Epithelial cell of esophagus (primary cell): ENCODE measurements around the gene SPOPL.
"Not testable (repeated sequence)": the region's sequence is repeated elsewhere in the genome, so short reads cannot be mapped to it uniquely, and the experiment has no call there.

Source experiments
- DNase-seq: peaks from one replicate; pipeline ENCODE4 v3.0.0; 2010; ENCODE audit warnings: low read depth
- H3K4me3 ChIP-seq: 2 replicates; pipeline ENCODE4 v1.5.1; 2011; ENCODE audit warnings: mild to moderate bottlenecking, low read length, control low read depth
- CTCF ChIP-seq: IDR thresholded peaks from 2 replicates; pipeline ENCODE4 v1.5.1; 2011; ENCODE audit warnings: low read depth, mild to moderate bottlenecking, low read length, control low read depth, inconsistent platforms; ENCODE audit not compliant: insufficient read depth; ENCODE audit errors: missing control alignments

Gene SPOPL

GRCh38 chr2:138501425-138502254, at the start of gene SPOPL:
TSS of gene SPOPL (plus strand) at chr2:138501770. CDS start at chr2:138550217, 48,447 bp downstream.
- DNase-seq, result peak; percentile 92
- peak within 1 kb of the TSS; percentile 83 for H3K4me3 ChIP-seq
- peak; percentile 10 for TF ChIP-seq CTCF

GRCh38 chr2:138452324-138452723, 49.2 kb upstream of the SPOPL start:
- no peak for TF ChIP-seq CTCF
- no peak for DNase-seq
- H3K4me3 ChIP-seq, result no peak overlapping the region

GRCh38 chr2:138453815-138454214, 47.8 kb upstream of the SPOPL start:
- no peak overlapping the region for H3K4me3 ChIP-seq
- peak; percentile 77 for DNase-seq
- no peak for TF ChIP-seq CTCF

- H3K4me3 ChIP-seq, result no peak overlapping the region
- DNase-seq, result no peak
- TF ChIP-seq CTCF, result no peak
Observed at GRCh38 chr2:138454761-138455160, 46.8 kb upstream of the SPOPL start.

GRCh38 chr2:138455275-138455674, 46.3 kb upstream of the SPOPL start:
- H3K4me3 ChIP-seq, result no peak overlapping the region
- TF ChIP-seq CTCF, result no peak

GRCh38 chr2:138455691-138456090, 45.9 kb upstream of the SPOPL start:
- no peak for TF ChIP-seq CTCF
- no peak overlapping the region for H3K4me3 ChIP-seq
- DNase-seq, result peak; percentile 19

More at GRCh38 chr2:138455275-138455674, 46.3 kb upstream of the SPOPL start:
- no peak for DNase-seq

GRCh38 chr2:138462689-138463088, 38.9 kb upstream of the SPOPL start:
- H3K4me3 ChIP-seq, DNase-seq: not testable (repeated sequence)
